CD14-positive monocyte (primary cell): ENCODE data around the gene PDGFB. TPM values are rescaled to one million over a fixed set of nuclear protein-coding genes. Genes with fewer than 3 reads are reported as not detected.

Experiments
- polyA plus RNA-seq, 3 donors: library from polyadenylated mRNA; depleted of rRNA in 1 of 3; unstranded in 2 of 3; stranded (reverse) in 1 of 3; fragments of 300-500 nt in 2 of 3; fragments of >200 nt in 1 of 3; fragmentation: Illumina TruSeq in 2 of 3; gene quantifications; 1 replicate in 2 of 3; 2 replicates in 1 of 3; pipeline ENCODE4 v1.2.3, GENCODE V29; 2012 to 2021

The PDGFB gene
- polyA plus RNA-seq, 3 donors, result 0.15 TPM; not detected in 2

Other genes starting within 250 kb of the PDGFB start
- 10 to 100 TPM; 19.7 to 86.3 (median 69.4) TPM for gene APOBEC3C, start 230.7 kb downstream of the PDGFB start, polyA plus RNA-seq
- gene APOBEC3D, start 223.9 kb downstream of the PDGFB start, polyA plus RNA-seq, result 1 to 10 TPM; 1.7 to 4.3 (median 2.0) TPM
- gene APOBEC3F, start 204.1 kb downstream of the PDGFB start, polyA plus RNA-seq, result 1 to 10 TPM; 4.1 to 8.0 (median 4.4) TPM
- 10 to 100 TPM; 33.3 to 73.6 (median 64.5) TPM for gene APOBEC3G, start 167.7 kb downstream of the PDGFB start, polyA plus RNA-seq
- gene APOBEC3H, start 147.7 kb downstream of the PDGFB start, polyA plus RNA-seq, result under 1 TPM in 1 of 3 donors, not detected in 2; 0.28 TPM
- 10 to 100 TPM in 1 of 3 donors, 1 to 10 TPM in 2; 3.1 to 18.0 (median 4.0) TPM for gene CBX7, start 92.3 kb downstream of the PDGFB start, polyA plus RNA-seq
- 1,000 to 10,000 TPM in 1 of 3 donors, 100 to 1,000 TPM in 2; 604 to 2,104 (median 698) TPM for gene RPL3, start 74.6 kb upstream of the PDGFB start, polyA plus RNA-seq
- gene SYNGR1, start 105.0 kb upstream of the PDGFB start, polyA plus RNA-seq, result 10 to 100 TPM; 18.0 to 54.9 (median 39.6) TPM
- gene TAB1, start 154.8 kb upstream of the PDGFB start, polyA plus RNA-seq, result 10 to 100 TPM in 1 of 3 donors, 1 to 10 TPM in 2; 3.2 to 26.9 (median 3.9) TPM
- gene MGAT3, start 212.0 kb upstream of the PDGFB start, polyA plus RNA-seq, result under 1 TPM in 1 of 3 donors, not detected in 2; 0.03 TPM